GM21526 (cell line): Measurements from ENCODE around the gene POLR2L.

Experiments
- ATAC-seq: cut with Tn5 transposase; IDR thresholded peaks from one replicate; pipeline ENCODE4 v1.9.1; 2021; ENCODE audit warnings: moderate library complexity; ENCODE audit not compliant: unreplicated experiment, low FRiP score

The POLR2L gene

DNA sequence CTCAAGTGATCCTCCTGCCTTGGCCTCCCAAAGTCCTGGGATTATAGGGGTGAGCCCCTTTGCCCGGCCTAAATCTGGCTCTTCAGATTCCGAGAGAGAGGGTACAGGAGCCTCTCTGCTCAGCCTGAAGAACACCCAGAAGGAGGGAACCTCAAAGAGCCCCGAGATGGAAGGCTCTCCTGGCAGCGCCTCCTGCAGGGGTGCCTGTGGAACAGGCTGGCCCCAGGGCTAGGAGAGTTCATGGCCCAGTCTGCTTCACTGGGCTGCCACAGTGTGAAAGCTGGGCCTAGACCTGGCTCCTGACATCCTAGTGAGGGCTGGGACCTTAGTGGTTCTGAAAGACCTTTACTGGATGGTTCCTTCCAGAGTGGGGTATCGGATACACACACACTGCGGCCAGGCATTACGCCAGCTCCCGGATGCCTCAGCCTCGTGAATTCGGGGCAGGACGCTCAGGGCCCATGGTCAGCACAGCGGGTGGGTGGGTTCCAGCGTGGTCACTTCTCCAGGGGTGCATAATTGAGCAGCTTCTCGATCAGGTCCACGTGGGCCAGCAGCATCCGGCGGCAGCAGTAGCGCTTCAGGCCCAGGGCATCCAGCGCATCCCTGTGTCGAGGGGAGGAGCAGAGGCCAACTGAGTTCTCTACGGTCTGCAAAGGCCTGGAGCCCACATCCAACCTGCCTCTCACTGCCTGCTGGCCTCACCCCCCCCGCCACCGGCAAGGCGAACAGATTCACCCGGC is 2.3 kb downstream of the POLR2L start:
- no peak for ATAC-seq

GRCh38 chr11:839280-839623 is 3.1 kb downstream of the POLR2L start:
- ATAC-seq: no peak

- ATAC-seq: no peak
Observed at GRCh38 chr11:838441-839279, 3.7 kb downstream of the POLR2L start.

GRCh38 chr11:837990-838307 is 4.4 kb downstream of the POLR2L start:
- no peak for ATAC-seq

DNA sequence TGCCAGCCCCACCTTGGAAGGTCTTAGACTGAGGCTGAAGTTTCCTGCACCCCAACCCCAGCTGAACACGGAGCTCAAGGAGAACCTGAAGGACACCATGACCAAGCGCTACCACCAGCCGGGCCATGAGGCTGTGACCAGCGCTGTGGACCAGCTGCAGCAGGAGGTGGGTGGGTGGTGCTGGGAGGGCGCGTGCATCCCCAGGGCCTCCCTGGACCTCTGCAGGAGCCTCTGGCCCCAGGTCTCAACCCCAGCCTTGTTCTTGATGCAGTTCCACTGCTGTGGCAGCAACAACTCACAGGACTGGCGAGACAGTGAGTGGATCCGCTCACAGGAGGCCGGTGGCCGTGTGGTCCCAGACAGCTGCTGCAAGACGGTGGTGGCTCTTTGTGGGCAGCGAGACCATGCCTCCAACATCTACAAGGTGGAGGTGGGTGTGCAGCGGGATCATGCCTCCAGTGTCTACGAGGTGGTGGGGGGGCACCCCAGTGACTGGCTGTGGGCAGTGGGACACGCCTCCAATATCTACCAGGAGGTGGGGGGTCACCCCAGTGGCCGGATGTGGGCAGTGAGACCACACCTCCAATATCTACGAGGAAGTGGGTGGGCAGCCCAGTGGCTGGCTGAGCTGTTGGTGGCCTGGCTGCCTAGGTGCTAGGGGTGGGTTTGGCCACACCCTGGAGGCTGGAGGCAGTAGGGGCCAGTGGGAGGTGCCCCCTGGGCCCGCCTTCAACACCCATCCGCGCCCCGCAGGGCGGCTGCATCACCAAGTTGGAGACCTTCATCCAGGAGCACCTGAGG is 4.9 kb downstream of the POLR2L start:
- no peak for ATAC-seq

- no peak for ATAC-seq
Observed at GRCh38 chr11:836700-837099, 5.6 kb downstream of the POLR2L start.

- ATAC-seq: no peak
Observed at GRCh38 chr11:836274-836673, 6.1 kb downstream of the POLR2L start.

- ATAC-seq: no peak
Observed at GRCh38 chr11:834371-835316, 7.7 kb downstream of the POLR2L start.

GRCh38 chr11:833849-834311 is 8.4 kb downstream of the POLR2L start:
- ATAC-seq: no peak

DNA sequence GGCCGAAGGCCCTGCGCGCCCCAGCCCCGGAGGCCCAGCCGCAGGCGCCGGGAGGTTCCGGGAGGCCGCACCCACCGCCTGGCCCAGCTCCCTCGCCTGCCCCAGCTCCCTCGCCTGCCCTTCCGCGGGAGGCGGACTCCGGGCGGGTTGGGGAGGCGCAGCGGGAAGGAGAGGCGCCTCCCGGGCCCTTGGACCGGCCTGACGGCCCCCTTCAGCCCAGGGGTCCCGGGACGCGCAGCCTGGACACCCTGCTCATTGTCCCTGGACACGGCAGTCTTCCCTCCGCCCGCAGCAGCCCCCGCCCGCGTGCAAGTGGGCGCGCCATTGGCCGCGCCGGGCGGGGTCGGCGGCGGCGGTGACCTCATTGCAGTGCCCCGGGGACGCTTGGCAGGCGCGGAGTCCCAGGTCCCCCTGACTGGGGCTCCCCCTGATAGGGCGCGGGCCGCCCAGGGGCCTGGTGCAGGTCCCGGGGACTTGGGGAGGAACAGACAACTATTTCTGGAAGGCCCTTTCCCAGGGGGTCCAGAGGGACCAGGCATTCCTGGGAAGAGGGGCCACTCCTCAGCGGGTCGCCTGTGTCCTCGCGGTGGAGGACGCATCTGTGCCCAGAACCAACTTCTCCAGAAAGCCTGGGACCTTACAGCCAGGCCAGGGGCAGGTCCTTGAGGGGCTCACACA is 9.1 kb downstream of the POLR2L start:
- no peak for ATAC-seq

DNA sequence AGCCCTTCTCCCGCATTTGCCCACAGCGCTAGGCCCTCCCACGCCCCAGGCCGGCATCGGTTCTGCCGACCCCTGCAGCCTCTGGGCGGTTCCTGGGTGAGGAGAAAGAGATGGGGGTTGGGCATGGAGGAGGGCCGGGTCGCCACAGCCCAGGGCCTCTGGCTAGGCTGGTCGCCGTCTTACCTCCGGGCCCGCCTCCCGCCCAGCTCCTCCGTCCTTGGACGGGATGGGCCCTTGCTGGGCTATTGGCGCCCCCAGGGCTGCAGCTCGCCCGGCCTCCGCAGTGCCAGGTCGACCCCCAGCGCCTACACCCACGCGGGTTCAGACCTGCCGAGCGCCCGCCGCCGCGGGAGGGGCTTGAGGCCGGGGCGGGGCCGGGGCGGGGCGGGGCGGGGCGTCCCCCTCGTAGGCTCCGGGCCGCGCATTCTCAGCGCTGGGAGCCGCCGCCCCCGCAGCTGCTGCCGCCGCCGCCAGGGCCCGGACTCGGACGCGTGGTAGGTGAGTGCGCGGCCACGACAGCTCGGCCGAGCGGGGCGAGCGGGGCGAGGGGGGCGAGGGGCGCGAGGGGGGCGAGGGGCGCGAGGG is 9.7 kb downstream of the POLR2L start, which contains the start of gene CD151:
Gene CD151 (plus strand): TSS at position 424 of the 585 bp plus-strand sequence. CDS start 3,118 bp downstream, outside the sequence.
- ATAC-seq: no peak

DNA sequence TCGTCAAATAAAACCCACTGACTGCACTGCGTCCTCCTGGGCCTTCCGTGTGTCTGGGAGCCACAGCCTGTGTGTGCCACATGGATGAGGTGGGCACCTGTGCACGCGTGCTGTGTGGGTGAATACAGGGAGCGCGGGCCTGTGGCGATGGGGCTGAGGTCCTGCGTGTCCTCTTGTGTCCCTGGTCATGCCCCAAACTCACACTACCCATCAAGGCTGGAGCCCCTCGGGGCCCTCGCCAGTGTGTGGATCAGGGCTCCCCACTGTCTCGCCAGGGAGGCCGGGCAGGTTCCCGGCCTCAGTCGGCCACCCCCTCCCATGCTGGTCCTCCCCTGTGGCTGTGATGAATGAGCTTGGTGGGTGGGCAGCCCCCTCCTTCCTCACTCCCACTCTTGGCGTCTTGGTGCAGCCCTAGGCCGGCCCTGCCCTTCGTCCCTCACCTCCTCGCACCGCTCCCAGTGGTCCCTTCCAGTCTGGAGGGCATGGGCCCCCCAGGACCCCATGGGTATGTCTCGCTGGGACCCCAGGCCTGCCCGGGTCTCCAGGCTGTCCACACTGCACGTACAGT is 10.3 kb downstream of the POLR2L start:
- no peak for ATAC-seq

- ATAC-seq: no peak
Observed at GRCh38 chr11:831118-831864, 11.0 kb downstream of the POLR2L start.

DNA sequence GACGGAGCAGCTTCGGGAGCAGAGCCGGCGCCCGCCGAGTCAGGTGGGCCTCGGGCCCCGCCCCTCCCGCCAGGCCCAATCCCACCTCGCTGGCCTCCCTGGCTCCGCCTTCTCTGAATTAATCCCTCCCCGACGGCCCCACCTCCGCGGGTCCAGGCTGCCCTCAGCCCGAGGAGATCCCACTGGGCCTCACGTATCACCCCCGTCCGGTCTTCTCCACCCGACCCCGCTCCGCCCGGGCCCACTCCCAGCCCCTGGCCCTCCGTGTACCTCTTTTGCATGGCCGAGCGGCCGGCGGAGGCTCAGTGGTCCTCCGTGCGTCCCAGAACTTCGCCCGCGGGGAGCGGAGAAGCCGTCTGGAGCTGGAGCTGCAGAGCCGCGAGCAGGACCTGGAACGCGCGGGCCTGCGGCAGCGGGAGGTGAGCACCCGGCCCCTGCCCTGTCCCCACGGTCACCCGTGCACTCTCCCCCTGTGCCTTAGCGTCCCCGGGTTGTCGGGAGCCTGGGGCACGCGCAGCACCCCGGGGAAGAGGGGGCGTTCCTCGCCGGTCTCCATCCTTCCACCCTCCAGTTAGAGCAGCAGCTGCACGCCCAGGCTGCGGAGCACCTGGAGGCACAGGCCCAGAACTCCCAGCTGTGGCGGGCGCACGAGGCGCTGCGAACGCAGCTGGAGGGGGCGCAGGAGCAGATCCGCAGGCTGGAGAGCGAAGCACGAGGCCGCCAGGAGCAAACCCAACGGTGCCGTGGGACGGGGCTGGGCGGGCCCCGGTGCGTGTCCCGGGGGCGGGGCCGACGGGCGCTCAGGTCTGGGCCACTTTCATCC is 11.8 kb downstream of the POLR2L start:
- no peak for ATAC-seq

DNA sequence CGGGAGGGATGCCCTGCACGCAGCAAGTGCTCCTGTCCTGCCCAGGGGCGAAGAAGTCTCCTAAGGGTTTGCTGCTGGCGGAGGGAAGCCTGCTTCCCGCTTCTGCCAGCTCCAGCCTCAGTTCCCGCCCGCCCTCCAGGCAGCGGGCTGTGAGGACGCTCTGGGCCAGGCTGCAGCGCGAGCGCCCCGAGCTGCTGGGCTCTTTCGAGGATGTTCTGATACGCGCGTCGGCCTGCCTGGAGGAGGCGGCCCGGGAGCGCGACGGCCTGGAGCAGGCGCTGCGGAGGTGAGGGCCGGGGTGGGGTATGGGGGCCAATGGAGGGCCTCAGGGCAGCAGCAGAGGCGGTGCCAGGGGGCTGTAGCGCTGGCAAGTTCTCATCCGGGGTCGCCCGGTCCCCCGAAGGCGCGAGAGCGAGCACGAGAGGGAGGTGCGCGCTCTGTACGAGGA is 12.5 kb downstream of the POLR2L start:
- ATAC-seq: no peak

DNA sequence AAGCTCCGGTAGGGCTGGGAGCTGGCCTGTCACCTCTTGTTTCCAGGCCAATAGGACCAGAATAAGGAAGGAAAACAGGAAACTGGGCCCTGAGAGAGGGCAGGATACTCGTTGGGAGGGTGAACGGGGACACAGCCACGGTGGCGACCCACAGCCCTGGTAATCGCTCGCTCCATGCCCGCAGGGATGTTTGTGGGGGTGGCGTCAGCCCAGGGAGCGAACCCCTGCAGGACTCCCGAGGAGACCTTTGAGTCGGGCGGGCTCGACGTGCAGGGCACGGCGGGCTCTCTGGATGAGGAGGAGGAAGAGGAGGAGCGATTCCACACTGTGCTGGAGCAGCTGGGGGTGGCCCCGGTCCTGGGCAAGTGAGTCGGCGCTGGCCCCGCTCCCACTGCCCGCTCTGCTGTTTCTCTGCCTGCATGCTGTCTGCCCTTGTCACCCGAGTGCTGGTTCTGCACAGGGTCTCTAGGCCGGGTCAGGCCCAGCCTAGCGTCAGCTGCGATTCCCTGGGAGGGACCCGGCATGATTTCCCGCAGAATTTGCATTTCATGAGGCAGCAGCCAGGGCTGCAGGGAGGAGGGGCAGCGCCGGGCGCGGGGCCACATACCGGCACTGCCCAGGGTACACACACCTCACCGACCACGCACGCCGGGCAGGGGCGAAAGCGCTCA is 13.0 kb downstream of the POLR2L start:
- ATAC-seq: no peak
